Lung microvascular endothelial cell (primary cell): ENCODE data around the gene INS. TPM values are rescaled to one million over a fixed set of nuclear protein-coding genes. Genes with fewer than 3 reads are reported as not detected.
"Not testable (repeated sequence)": the region's sequence is repeated elsewhere in the genome, so short reads cannot be mapped to it uniquely, and the experiment has no call there.

Experiments
- DNase-seq, 2 donors: peaks; one replicate each; pipeline versions ENCODE4 v3.0.0 to v3.0.0-alpha.2; 2010; ENCODE audit warnings: low read depth in 2 of 2
- total RNA-seq: library from RNA; depleted of rRNA; stranded (reverse); fragments of >200 nt; gene quantifications from 2 replicates; pipeline ENCODE4 v1.2.1, GENCODE V29; 2014

Gene INS
- total RNA-seq, 1 donor from 2014 or later, result not detected

GRCh38 chr11:2182075-2182474 is 21.1 kb upstream of the INS start:
- no peak for DNase-seq

- DNase-seq, result no peak
Observed at GRCh38 chr11:2180789-2181370, 19.9 kb upstream of the INS start.

GRCh38 chr11:2180347-2180746 is 19.3 kb upstream of the INS start:
- no peak for DNase-seq

GRCh38 chr11:2179516-2179915 is 18.5 kb upstream of the INS start:
- no peak for DNase-seq

- DNase-seq, result peak in 1 of 2 donors; percentile 64
Observed at GRCh38 chr11:2178906-2179494, 18.0 kb upstream of the INS start.

GRCh38 chr11:2178055-2178773 is 17.2 kb upstream of the INS start:
- not testable (repeated sequence) for DNase-seq

GRCh38 chr11:2177076-2177475 is 16.1 kb upstream of the INS start:
- DNase-seq, result no peak

- no peak for DNase-seq
Observed at GRCh38 chr11:2176389-2176900, 15.4 kb upstream of the INS start.

GRCh38 chr11:2175659-2176058 is 14.7 kb upstream of the INS start:
- peak in 1 of 2 donors; percentile 7 for DNase-seq

- no peak for DNase-seq
Observed at GRCh38 chr11:2174361-2174760, 13.4 kb upstream of the INS start.

- no peak for DNase-seq
Observed at GRCh38 chr11:2173761-2174160, 12.8 kb upstream of the INS start.

GRCh38 chr11:2173150-2173693 is 12.2 kb upstream of the INS start:
- no peak for DNase-seq

GRCh38 chr11:2172676-2173075 is 11.7 kb upstream of the INS start:
- DNase-seq, result no peak

GRCh38 chr11:2171591-2172003 is 10.6 kb upstream of the INS start, which contains the start of gene TH:
Gene TH (minus strand): TSS chr11:2171815. CDS start chr11:2171786, 29 bp downstream.
- DNase-seq, result no peak

GRCh38 chr11:2169626-2170570 is 8.9 kb upstream of the INS start:
- no peak for DNase-seq

- DNase-seq, result no peak
Observed at GRCh38 chr11:2169005-2169378, 8.0 kb upstream of the INS start.

- no peak for DNase-seq
Observed at GRCh38 chr11:2168286-2169004, 7.4 kb upstream of the INS start.

GRCh38 chr11:2167141-2168045 is 6.4 kb upstream of the INS start:
- DNase-seq, result no peak

- DNase-seq, result peak in 1 of 2 donors; percentile 33
Observed at GRCh38 chr11:2166091-2166851, 5.3 kb upstream of the INS start.
